Measurements from ENCODE around the gene FXYD3. TPM values are rescaled to one million over a fixed set of nuclear protein-coding genes. Genes with fewer than 3 reads are reported as not detected.

Gene FXYD3
- polyA plus RNA-seq, 1 of the 3 experiments (the other 2 are of a cell fraction), result not detected

DNA sequence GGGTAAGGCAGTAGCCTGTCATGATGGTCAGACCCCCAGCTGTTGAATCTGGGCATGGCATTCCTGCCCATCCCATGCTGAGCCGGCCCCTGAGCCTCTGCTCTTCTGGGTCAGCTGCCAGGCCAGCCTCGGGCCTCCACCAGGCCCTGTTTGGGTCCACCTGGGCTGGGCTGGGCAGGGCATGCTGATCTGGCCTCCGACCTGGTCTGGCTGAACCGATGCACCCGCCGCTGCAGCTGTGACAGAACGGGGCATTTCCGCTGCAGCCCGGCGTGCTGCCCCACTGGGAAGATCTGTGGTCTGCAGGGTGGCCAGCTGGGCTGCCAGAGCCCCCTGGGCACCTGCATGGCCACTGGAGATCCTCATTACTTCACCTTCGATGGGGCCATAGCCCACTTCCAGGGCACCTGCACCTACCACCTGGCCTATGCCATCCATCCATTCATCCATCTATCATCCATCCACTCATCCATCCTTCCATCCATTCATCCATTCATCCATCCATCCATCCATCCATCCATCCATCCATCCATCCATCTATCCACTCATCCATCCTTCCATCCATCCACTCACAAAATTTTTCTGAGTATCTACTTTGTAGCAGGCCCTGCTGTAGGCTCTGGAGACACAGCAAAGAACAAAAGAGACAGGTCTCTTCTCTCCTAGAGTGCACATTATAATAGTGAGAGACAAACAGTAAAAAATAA is 21.5 kb upstream of the FXYD3 start (continued):
- no peak for TF ChIP-seq MXI1 (IDR thresholded peaks at IDR 0.05; ENCODE audit: low read depth, low read length)
- TF ChIP-seq ZBTB33 (IDR thresholded peaks at IDR 0.05; ENCODE audit: borderline replicate concordance, low read depth), result no peak
- TF ChIP-seq POLR2AphosphoS5 (IDR thresholded peaks at IDR 0.05; ENCODE audit: low read depth, low read length), result no peak

DNA sequence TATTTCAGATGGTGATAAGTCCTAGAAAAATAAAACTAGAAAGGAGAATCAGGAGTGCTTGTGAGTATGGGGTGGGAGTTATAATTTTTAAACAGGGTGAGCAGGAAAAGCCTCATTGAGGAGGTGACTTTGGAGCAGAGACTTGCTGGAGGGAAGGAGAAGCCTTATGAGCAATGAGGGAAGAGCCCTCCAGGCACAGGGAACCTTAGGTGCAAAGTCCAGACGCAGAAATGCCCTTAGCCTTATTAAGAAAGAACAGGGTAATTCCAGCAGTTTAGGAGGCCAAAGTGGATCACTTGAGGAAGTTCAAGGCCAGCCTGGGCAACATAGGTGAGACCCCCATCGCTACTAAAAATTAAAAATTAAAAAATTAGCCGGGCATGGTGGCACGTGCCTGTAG is 21.0 kb upstream of the FXYD3 start:
- no peak overlapping the region for H3K9ac ChIP-seq
- H3K27me3 ChIP-seq (ENCODE audit: insufficient read depth), result no peaks in the 10 kb centered on the region
- H3K4me3 ChIP-seq (ENCODE audit: low read depth in 2 of 2, low read length in 1 of 2), result no peak overlapping the region
- H4K20me1 ChIP-seq (ENCODE audit: insufficient read depth), result no peaks in the 10 kb centered on the region
- ChIA-PET CTCF (no interaction called here), POLR2A (no interaction called here)
- WGBS (ENCODE audit: low lambda C conversion rate), result 51% methylated on average over 4 of the region's 4 CpGs
- no peaks in the 10 kb centered on the region for H3F3A ChIP-seq (replicated peaks; ENCODE audit: insufficient read depth)
- no peaks in the 10 kb centered on the region for H3K9me3 ChIP-seq
- no peak for DNase-seq
- no peaks in the 10 kb centered on the region for H3K9me2 ChIP-seq
- no peak overlapping the region for H2AFZ ChIP-seq (ENCODE audit: low read depth)
- H3K4me1 ChIP-seq (ENCODE audit: control insufficient read depth in 1 of 2, insufficient read depth in 2 of 2, low read depth in 1 of 2, low read length in 1 of 2), result peaks cover 0 to 15% of the 10 kb centered on the region in 2 experiments; a peak in 1 of 4 replicates
- H3K4me2 ChIP-seq, result no peak overlapping the region
- no peaks in the 10 kb centered on the region for H3K36me3 ChIP-seq (replicated peaks in 1 of 2; ENCODE audit: control insufficient read depth in 1 of 2, insufficient read depth in 2 of 2, low read length in 1 of 2)
- TF ChIP-seq USF1 (IDR thresholded peaks at IDR 0.05; ENCODE audit: borderline replicate concordance, low read depth), result no peak
- no peak for TF ChIP-seq SIN3A (IDR thresholded peaks at IDR 0.05; ENCODE audit: borderline replicate concordance, low read depth, low read length)
- no peak for TF ChIP-seq GABPA (IDR thresholded peaks at IDR 0.05; ENCODE audit: low read depth)
- TF ChIP-seq RAD21 (IDR thresholded peaks at IDR 0.05; ENCODE audit: low read length), result no peak
- no peak for TF ChIP-seq ZBTB33 (IDR thresholded peaks at IDR 0.05; ENCODE audit: borderline replicate concordance, low read depth)
- no peak for TF ChIP-seq EP300 (IDR thresholded peaks at IDR 0.05; ENCODE audit: borderline replicate concordance in 1 of 2, low read depth in 1 of 2, low read length in 1 of 2)
- TF ChIP-seq NRF1 (IDR thresholded peaks at IDR 0.05; ENCODE audit: low read depth, low read length), result no peak
- no peak for TF ChIP-seq RCOR1 (IDR thresholded peaks at IDR 0.05; ENCODE audit: low read length)
- TF ChIP-seq, protein P1, sequence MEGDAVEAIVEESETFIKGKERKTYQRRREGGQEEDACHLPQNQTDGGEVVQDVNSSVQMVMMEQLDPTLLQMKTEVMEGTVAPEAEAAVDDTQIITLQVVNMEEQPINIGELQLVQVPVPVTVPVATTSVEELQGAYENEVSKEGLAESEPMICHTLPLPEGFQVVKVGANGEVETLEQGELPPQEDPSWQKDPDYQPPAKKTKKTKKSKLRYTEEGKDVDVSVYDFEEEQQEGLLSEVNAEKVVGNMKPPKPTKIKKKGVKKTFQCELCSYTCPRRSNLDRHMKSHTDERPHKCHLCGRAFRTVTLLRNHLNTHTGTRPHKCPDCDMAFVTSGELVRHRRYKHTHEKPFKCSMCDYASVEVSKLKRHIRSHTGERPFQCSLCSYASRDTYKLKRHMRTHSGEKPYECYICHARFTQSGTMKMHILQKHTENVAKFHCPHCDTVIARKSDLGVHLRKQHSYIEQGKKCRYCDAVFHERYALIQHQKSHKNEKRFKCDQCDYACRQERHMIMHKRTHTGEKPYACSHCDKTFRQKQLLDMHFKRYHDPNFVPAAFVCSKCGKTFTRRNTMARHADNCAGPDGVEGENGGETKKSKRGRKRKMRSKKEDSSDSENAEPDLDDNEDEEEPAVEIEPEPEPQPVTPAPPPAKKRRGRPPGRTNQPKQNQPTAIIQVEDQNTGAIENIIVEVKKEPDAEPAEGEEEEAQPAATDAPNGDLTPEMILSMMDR (IDR thresholded peaks at IDR 0.05), result no peak
- TF ChIP-seq MEF2A (IDR thresholded peaks at IDR 0.05; ENCODE audit: borderline replicate concordance, low read depth), result no peak
- no peak for TF ChIP-seq POLR2AphosphoS5 (IDR thresholded peaks at IDR 0.05; ENCODE audit: low read depth, low read length)
- no peak for TF ChIP-seq REST (IDR thresholded peaks at IDR 0.05; ENCODE audit: low read depth, low read length)
- no peaks in the 10 kb centered on the region for H3K79me2 ChIP-seq (ENCODE audit: insufficient read depth)
- no peak overlapping the region for H3K27ac ChIP-seq (ENCODE audit: low read depth in 2 of 2, low read length in 1 of 2)

All from SK-N-SH (cell line).